HepG2 (cell line): ENCODE data around the gene LMAN2. TPM values are rescaled to one million over a fixed set of nuclear protein-coding genes. Genes with fewer than 3 reads are reported as not detected.

Source experiments
- ELF3 ChIP-seq: IDR thresholded peaks from 2 replicates; pipeline ENCODE4 v1.6.1; 2016; ENCODE audit warnings: missing genetic modification reagents, missing compliant biosample characterization
- EP300 ChIP-seq, 3 experiments: sonication (generic) in 1 of 3; formaldehyde crosslinking in 1 of 3; IDR thresholded peaks; 2 replicates each; pipeline versions ENCODE4 v1.5.1 to v1.6.1; 2011 to 2020; ENCODE audit warnings: low read depth in 2 of 3, low read length in 2 of 3, borderline replicate concordance in 1 of 3, improper control_type of control experiment in 1 of 3, mild to moderate bottlenecking in 1 of 3, missing genetic modification reagents in 1 of 3, moderate library complexity in 1 of 3
- GATAD2A ChIP-seq: IDR thresholded peaks from 2 replicates; pipeline ENCODE4 v1.6.1; 2016
- HMG20A ChIP-seq: IDR thresholded peaks from 2 replicates; pipeline ENCODE4 v1.6.1; 2016; ENCODE audit warnings: borderline replicate concordance
- KDM6A ChIP-seq: IDR thresholded peaks from 2 replicates; pipeline ENCODE4 v1.6.1; 2016; ENCODE audit warnings: low read depth
- KLF13 ChIP-seq: sonication (generic); formaldehyde crosslinking; IDR thresholded peaks from 2 replicates; pipeline ENCODE4 v1.4.0; 2020; ENCODE audit warnings: mild to moderate bottlenecking, missing genetic modification reagents
- KLF16 ChIP-seq, 2 experiments: sonication (generic) in 1 of 2; formaldehyde crosslinking in 1 of 2; IDR thresholded peaks; 2 replicates each; pipeline versions ENCODE4 v1.6.1 to v1.8.0; 2016 to 2023; ENCODE audit warnings: missing genetic modification reagents in 2 of 2, missing compliant biosample characterization in 1 of 2
- NCOA2 ChIP-seq: sonication (generic); formaldehyde crosslinking; IDR thresholded peaks from 2 replicates; pipeline ENCODE4 v1.8.0; 2022; ENCODE audit warnings: inconsistent platforms
- POLR2A ChIP-seq, 2 experiments: IDR thresholded peaks; 2 replicates each; pipeline ENCODE4 v1.6.1; 2011; ENCODE audit warnings: low read depth in 2 of 2, low read length in 2 of 2, mild to moderate bottlenecking in 1 of 2, moderate library complexity in 1 of 2; ENCODE audit not compliant: insufficient read depth in 1 of 2
- SOX5 ChIP-seq: IDR thresholded peaks from 2 replicates; pipeline ENCODE4 v1.6.1; 2016; ENCODE audit warnings: borderline replicate concordance
- YEATS2 ChIP-seq: sonication (generic); formaldehyde crosslinking; IDR thresholded peaks from 2 replicates; pipeline ENCODE4 v1.4.0; 2020; ENCODE audit warnings: missing genetic modification reagents, borderline replicate concordance
- ZNF207 ChIP-seq: fragments of 450-650 bp; IDR thresholded peaks from 2 replicates; pipeline ENCODE4 v1.6.1; 2016; ENCODE audit warnings: antibody characterized with exemption, borderline replicate concordance
- ZNF570 ChIP-seq: sonication (generic); formaldehyde crosslinking; IDR thresholded peaks from 2 replicates; pipeline ENCODE4 v1.4.0; 2020; ENCODE audit warnings: mild to moderate bottlenecking, missing genetic modification reagents, borderline replicate concordance
- ZNF792 ChIP-seq: IDR thresholded peaks from 2 replicates; pipeline ENCODE4 v1.6.1; 2016
- polyA plus RNA-seq, 8 experiments: library from polyadenylated mRNA; depleted of rRNA in 3 of 8; stranded (reverse) in 7 of 8; unstranded in 1 of 8; fragments of >200 nt; fragmentation: Illumina TruSeq in 4 of 8; extraction: Trizol in 4 of 8; gene quantifications; 2 replicates each; pipeline versions ENCODE4 v1.2.1 to v1.2.3, GENCODE V29; 2011 to 2016; ENCODE audit warnings: low read depth in 4 of 8, missing spikeins in 1 of 8, mixed read lengths in 1 of 8; ENCODE audit not compliant: insufficient read depth in 1 of 8
- total RNA-seq, 5 experiments: library from RNA; depleted of rRNA; stranded (reverse); fragments of >200 nt; fragmentation: Illumina TruSeq; extraction: Trizol; gene quantifications; 2 replicates each; pipeline ENCODE4 v1.2.3, GENCODE V29; 2016; ENCODE audit warnings: low read depth in 1 of 5
- TF ChIP-seq, protein P1 (sequence below): IDR thresholded peaks from 2 replicates; pipeline ENCODE4 v1.6.1; 2016; ENCODE audit warnings: missing compliant biosample characterization, missing genetic modification reagents, borderline replicate concordance
- TF ChIP-seq, protein P2 (sequence below): IDR thresholded peaks from 2 replicates; pipeline ENCODE4 v1.6.1; 2016; ENCODE audit warnings: mild to moderate bottlenecking
- TF ChIP-seq, protein P3 (sequence below): sonication (generic); formaldehyde crosslinking; conservative IDR thresholded peaks from 2 replicates; pipeline ENCODE4 v1.4.0; 2020; ENCODE audit warnings: mild to moderate bottlenecking, missing genetic modification reagents, moderate library complexity
- TF ChIP-seq, protein P4 (sequence below): IDR thresholded peaks from 2 replicates; pipeline ENCODE4 v1.6.1; 2016; ENCODE audit warnings: missing compliant biosample characterization, missing genetic modification reagents, borderline replicate concordance

The LMAN2 gene
- total and polyA plus RNA-seq, 2 of the 13 experiments (the other 11 are each of a cell fraction or from before 2014, with no cell fraction given): 191 to 197 TPM

DNA sequence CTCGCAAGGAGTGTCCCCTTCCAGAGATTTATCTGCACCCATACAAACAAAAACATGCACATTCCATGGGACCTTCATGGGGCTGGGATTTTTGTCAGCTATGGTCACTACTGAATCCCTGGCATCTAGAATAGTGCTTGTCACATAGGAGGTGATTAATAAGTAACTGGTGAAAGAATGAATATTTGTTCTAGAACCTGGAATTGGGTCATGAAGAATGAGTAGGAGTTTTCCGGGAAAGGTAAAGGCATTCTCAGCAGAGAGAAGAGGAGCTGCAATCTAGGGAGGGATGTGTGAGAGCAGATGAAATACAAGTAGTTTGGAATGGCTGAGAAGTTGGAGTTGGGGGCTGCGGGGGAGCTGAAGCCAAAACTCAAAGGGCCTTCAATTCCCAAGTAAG is 2.8 kb upstream of the LMAN2 start (continued):
- TF ChIP-seq NCOA2 (CRISPR knock-in tag) (peak; percentile 61; the same call in 1 of the 2 replicates), ZNF570 (CRISPR knock-in tag) (no peak), POLR2A (IDR thresholded peaks at IDR 0.05; ENCODE audit: insufficient read depth in 1 of 2, low read depth in 2 of 2, low read length in 2 of 2) (0 out of 4 replicates have a peak, but pooled peaks of 1 of the 2 experiments have one; percentile 30), KLF13 (CRISPR knock-in tag) (no peak), ZNF207 (no peak), HMG20A (CRISPR knock-in tag) (peak; percentile 53; the same call in 1 of the 2 replicates), KLF16 (CRISPR knock-in tag; IDR thresholded peaks at IDR 0.05) (peak in 1 of 2 experiments; percentile 61; a peak in 1 of 4 replicates), EP300 (IDR thresholded peaks at IDR 0.05; ENCODE audit: low read depth in 2 of 2, low read length in 2 of 2) (peak in 1 of 2 experiments; percentile 70; a peak in 1 of 4 replicates), EP300 (CRISPR knock-in tag; IDR thresholded peaks at IDR 0.05; ENCODE audit: borderline replicate concordance) (no peak; the same call in 1 of the 2 replicates), ZNF792 (0 out of 2 replicates have a peak, but pooled peaks have one; percentile 32), KDM6A (CRISPR knock-in tag) (0 out of 2 replicates have a peak, but pooled peaks have one; percentile 47), SOX5 (CRISPR knock-in tag) (peak; percentile 79; the same call in 1 of the 2 replicates), YEATS2 (peak; percentile 34; the same call in 1 of the 2 replicates), ELF3 (CRISPR knock-in tag) (peak; percentile 48), GATAD2A (CRISPR knock-in tag) (peak; percentile 66)
- TF ChIP-seq, protein P1, sequence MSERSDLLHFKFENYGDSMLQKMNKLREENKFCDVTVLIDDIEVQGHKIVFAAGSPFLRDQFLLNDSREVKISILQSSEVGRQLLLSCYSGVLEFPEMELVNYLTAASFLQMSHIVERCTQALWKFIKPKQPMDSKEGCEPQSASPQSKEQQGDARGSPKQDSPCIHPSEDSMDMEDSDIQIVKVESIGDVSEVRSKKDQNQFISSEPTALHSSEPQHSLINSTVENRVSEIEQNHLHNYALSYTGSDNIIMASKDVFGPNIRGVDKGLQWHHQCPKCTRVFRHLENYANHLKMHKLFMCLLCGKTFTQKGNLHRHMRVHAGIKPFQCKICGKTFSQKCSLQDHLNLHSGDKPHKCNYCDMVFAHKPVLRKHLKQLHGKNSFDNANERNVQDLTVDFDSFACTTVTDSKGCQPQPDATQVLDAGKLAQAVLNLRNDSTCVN (CRISPR knock-in tag): peak; percentile 96
- TF ChIP-seq, protein P2, sequence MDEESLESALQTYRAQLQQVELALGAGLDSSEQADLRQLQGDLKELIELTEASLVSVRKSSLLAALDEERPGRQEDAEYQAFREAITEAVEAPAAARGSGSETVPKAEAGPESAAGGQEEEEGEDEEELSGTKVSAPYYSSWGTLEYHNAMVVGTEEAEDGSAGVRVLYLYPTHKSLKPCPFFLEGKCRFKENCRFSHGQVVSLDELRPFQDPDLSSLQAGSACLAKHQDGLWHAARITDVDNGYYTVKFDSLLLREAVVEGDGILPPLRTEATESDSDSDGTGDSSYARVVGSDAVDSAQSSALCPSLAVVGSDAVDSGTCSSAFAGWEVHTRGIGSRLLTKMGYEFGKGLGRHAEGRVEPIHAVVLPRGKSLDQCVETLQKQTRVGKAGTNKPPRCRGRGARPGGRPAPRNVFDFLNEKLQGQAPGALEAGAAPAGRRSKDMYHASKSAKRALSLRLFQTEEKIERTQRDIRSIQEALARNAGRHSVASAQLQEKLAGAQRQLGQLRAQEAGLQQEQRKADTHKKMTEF (CRISPR knock-in tag): peak; percentile 34; the same call in 1 of the 2 replicates
- TF ChIP-seq, protein P3, sequence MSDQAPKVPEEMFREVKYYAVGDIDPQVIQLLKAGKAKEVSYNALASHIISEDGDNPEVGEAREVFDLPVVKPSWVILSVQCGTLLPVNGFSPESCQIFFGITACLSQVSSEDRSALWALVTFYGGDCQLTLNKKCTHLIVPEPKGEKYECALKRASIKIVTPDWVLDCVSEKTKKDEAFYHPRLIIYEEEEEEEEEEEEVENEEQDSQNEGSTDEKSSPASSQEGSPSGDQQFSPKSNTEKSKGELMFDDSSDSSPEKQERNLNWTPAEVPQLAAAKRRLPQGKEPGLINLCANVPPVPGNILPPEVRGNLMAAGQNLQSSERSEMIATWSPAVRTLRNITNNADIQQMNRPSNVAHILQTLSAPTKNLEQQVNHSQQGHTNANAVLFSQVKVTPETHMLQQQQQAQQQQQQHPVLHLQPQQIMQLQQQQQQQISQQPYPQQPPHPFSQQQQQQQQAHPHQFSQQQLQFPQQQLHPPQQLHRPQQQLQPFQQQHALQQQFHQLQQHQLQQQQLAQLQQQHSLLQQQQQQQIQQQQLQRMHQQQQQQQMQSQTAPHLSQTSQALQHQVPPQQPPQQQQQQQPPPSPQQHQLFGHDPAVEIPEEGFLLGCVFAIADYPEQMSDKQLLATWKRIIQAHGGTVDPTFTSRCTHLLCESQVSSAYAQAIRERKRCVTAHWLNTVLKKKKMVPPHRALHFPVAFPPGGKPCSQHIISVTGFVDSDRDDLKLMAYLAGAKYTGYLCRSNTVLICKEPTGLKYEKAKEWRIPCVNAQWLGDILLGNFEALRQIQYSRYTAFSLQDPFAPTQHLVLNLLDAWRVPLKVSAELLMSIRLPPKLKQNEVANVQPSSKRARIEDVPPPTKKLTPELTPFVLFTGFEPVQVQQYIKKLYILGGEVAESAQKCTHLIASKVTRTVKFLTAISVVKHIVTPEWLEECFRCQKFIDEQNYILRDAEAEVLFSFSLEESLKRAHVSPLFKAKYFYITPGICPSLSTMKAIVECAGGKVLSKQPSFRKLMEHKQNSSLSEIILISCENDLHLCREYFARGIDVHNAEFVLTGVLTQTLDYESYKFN: peak; percentile 56
- TF ChIP-seq, protein P4, sequence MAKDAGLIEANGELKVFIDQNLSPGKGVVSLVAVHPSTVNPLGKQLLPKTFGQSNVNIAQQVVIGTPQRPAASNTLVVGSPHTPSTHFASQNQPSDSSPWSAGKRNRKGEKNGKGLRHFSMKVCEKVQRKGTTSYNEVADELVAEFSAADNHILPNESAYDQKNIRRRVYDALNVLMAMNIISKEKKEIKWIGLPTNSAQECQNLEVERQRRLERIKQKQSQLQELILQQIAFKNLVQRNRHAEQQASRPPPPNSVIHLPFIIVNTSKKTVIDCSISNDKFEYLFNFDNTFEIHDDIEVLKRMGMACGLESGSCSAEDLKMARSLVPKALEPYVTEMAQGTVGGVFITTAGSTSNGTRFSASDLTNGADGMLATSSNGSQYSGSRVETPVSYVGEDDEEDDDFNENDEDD (CRISPR knock-in tag): 0 out of 2 replicates have a peak, but pooled peaks have one; percentile 14
